ENCODE measurements around the gene PWP2.
"Not testable (repeated sequence)": the region's sequence is repeated elsewhere in the genome, so short reads cannot be mapped to it uniquely, and the experiment has no call there.

DNA sequence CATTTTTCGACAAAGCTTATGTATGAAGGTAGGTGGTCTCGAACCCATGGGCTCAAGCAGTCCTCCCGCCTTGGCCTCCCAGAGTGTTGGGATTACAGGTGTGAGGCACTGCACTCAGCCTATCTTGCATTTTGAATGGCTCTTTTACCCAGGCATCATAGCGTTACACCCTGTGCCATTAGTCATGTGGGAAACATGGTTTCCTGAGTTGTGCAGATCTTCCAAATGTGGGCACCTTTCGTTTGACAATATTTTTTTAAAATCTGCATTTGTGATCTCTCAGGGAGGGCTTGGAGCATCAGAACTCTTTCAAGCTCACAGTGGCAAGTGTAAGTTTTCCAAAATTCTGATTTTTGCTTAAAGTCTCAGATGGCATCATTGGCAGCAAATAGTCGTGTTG is 8.7 kb upstream of the PWP2 start:
- TF ChIP-seq, protein P1, sequence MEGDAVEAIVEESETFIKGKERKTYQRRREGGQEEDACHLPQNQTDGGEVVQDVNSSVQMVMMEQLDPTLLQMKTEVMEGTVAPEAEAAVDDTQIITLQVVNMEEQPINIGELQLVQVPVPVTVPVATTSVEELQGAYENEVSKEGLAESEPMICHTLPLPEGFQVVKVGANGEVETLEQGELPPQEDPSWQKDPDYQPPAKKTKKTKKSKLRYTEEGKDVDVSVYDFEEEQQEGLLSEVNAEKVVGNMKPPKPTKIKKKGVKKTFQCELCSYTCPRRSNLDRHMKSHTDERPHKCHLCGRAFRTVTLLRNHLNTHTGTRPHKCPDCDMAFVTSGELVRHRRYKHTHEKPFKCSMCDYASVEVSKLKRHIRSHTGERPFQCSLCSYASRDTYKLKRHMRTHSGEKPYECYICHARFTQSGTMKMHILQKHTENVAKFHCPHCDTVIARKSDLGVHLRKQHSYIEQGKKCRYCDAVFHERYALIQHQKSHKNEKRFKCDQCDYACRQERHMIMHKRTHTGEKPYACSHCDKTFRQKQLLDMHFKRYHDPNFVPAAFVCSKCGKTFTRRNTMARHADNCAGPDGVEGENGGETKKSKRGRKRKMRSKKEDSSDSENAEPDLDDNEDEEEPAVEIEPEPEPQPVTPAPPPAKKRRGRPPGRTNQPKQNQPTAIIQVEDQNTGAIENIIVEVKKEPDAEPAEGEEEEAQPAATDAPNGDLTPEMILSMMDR (conservative IDR thresholded peaks at IDR 0.05; ENCODE audit: low read depth, low read length): not testable (repeated sequence)
- not testable (repeated sequence) for TF ChIP-seq EZH2 (IDR thresholded peaks at IDR 0.05; ENCODE audit: borderline replicate concordance, low read depth, low read length, poor library complexity, severe bottlenecking)
